GM23338 (cell line): Measurements from ENCODE around the gene DGCR8. TPM values are rescaled to one million over a fixed set of nuclear protein-coding genes. Genes with fewer than 3 reads are reported as not detected.

Experiments used
- ATAC-seq: fragments of 200-7000 bp; cut with Tn5 transposase; 3 replicates; pipeline ENCODE4 v1.9.1; 2020
- DNase-seq: peaks from one replicate; pipeline ENCODE4 v3.0.0-alpha.2; 2015; ENCODE audit warnings: low spot score
- H2AFZ ChIP-seq: fragments of 200-600 bp; sonication (generic); 2 replicates; pipeline ENCODE4 v1.8.0; 2016; ENCODE audit warnings: antibody characterized with exemption, mild to moderate bottlenecking, moderate library complexity
- H3F3A ChIP-seq: fragments of 200-600 bp; sonication (generic); replicated peaks from 2 replicates; pipeline ENCODE4 v1.8.0; 2017; ENCODE audit warnings: antibody characterized with exemption, mixed run types, low read depth
- H3K27ac ChIP-seq: fragments of 200-600 bp; sonication (generic); 2 replicates; pipeline ENCODE4 v1.6.1; 2016; ENCODE audit warnings: low read depth
- H3K27me3 ChIP-seq: fragments of 200-600 bp; sonication (generic); 2 replicates; pipeline ENCODE4 v1.8.0; 2016; ENCODE audit warnings: mild to moderate bottlenecking, mixed run types, moderate library complexity; ENCODE audit not compliant: insufficient read depth
- H3K36me3 ChIP-seq: fragments of 200-600 bp; sonication (generic); 2 replicates; pipeline ENCODE4 v1.8.0; 2016; ENCODE audit warnings: mild to moderate bottlenecking; ENCODE audit not compliant: insufficient read depth
- H3K4me1 ChIP-seq: fragments of 200-600 bp; sonication (generic); 2 replicates; pipeline ENCODE4 v1.8.0; 2016; ENCODE audit warnings: mild to moderate bottlenecking, moderate library complexity; ENCODE audit not compliant: insufficient read depth
- H3K4me2 ChIP-seq: fragments of 200-600 bp; sonication (generic); 2 replicates; pipeline ENCODE4 v1.7.1; 2017; ENCODE audit warnings: mixed run types
- H3K4me3 ChIP-seq: fragments of 200-600 bp; sonication (generic); 2 replicates; pipeline ENCODE4 v1.6.1; 2016; ENCODE audit warnings: mixed run types
- H3K79me2 ChIP-seq: fragments of 200-600 bp; sonication (generic); replicated peaks from 2 replicates; pipeline ENCODE4 v1.8.0; 2017; ENCODE audit warnings: mild to moderate bottlenecking; ENCODE audit not compliant: insufficient read depth
- H3K9me2 ChIP-seq: fragments of 200-600 bp; sonication (generic); 2 replicates; pipeline ENCODE4 v1.8.0; 2017; ENCODE audit not compliant: insufficient read depth
- H4K20me1 ChIP-seq: fragments of 200-600 bp; sonication (generic); replicated peaks from 2 replicates; pipeline ENCODE4 v1.8.0; 2017; ENCODE audit warnings: mild to moderate bottlenecking; ENCODE audit not compliant: insufficient read depth
- H3K27ac Mint-ChIP-seq: 2 replicates; pipeline ENCODE4 v1.8.0; 2020; ENCODE audit warnings: inconsistent platforms, mild to moderate bottlenecking, moderate library complexity, mixed read lengths
- H3K27me3 Mint-ChIP-seq: 3 replicates; pipeline ENCODE4 v1.8.0; 2022; ENCODE audit warnings: low read depth, mild to moderate bottlenecking, moderate library complexity, mixed read lengths, inconsistent platforms; ENCODE audit not compliant: insufficient read depth, poor library complexity
- H3K36me3 Mint-ChIP-seq: 3 replicates; pipeline ENCODE4 v1.8.0; 2021; ENCODE audit warnings: low read depth, mild to moderate bottlenecking, inconsistent platforms, moderate library complexity, mixed read lengths
- H3K4me1 Mint-ChIP-seq: 3 replicates; pipeline ENCODE4 v1.8.0; 2020; ENCODE audit warnings: mild to moderate bottlenecking, inconsistent platforms, mixed read lengths
- H3K4me3 Mint-ChIP-seq: 3 replicates; pipeline ENCODE4 v1.8.0; 2021; ENCODE audit warnings: moderate library complexity, mild to moderate bottlenecking, inconsistent platforms, mixed read lengths
- H3K9me3 Mint-ChIP-seq: 3 replicates; pipeline ENCODE4 v1.8.0; 2020; ENCODE audit warnings: moderate library complexity, mild to moderate bottlenecking, inconsistent platforms, mixed read lengths
- CREB1 ChIP-seq: fragments of 250-450 bp; sonication (Bioruptor Pico); IDR thresholded peaks from 2 replicates; pipeline ENCODE4 v1.5.0; 2020; ENCODE audit warnings: low read depth, mild to moderate bottlenecking, moderate library complexity
- CTCF ChIP-seq, 2 experiments: fragments of 200-600 bp in 1 of 2; sonication (generic) in 1 of 2; conservative IDR thresholded peaks; 2 replicates each; pipeline versions ENCODE4 v1.5.1 to v1.6.1; 2016 to 2017; ENCODE audit warnings: antibody characterized with exemption in 2 of 2, low read depth in 2 of 2, mild to moderate bottlenecking in 2 of 2, moderate library complexity in 1 of 2
- ETS1 ChIP-seq: IDR thresholded peaks from 2 replicates; pipeline ENCODE4 v1.6.1; 2016; ENCODE audit warnings: antibody characterized with exemption
- EZH2 ChIP-seq: fragments of 200-600 bp; sonication (generic); IDR thresholded peaks from one replicate; pipeline ENCODE4 v1.8.0; 2017; ENCODE audit warnings: antibody characterized with exemption, mild to moderate bottlenecking, low read depth; ENCODE audit not compliant: unreplicated experiment
- EZH2phosphoT487 ChIP-seq: fragments of 200-600 bp; sonication (generic); IDR thresholded peaks from one replicate; pipeline ENCODE4 v1.8.1; 2018; ENCODE audit warnings: antibody characterized with exemption; ENCODE audit not compliant: unreplicated experiment
- JUNB ChIP-seq: IDR thresholded peaks from one replicate; pipeline ENCODE4 v1.6.1; 2016; ENCODE audit warnings: antibody characterized with exemption; ENCODE audit not compliant: unreplicated experiment
- NANOG ChIP-seq: IDR thresholded peaks from 2 replicates; pipeline ENCODE4 v1.6.1; 2016; ENCODE audit warnings: antibody characterized with exemption, borderline replicate concordance
- POLR2AphosphoS5 ChIP-seq: IDR thresholded peaks from 2 replicates; pipeline ENCODE4 v1.6.1; 2016; ENCODE audit warnings: antibody characterized with exemption, low read depth
- STAT1 ChIP-seq: IDR thresholded peaks from one replicate; pipeline ENCODE4 v1.6.1; 2016; ENCODE audit warnings: antibody characterized with exemption; ENCODE audit not compliant: unreplicated experiment
- ZNF114 ChIP-seq: fragments of 250-450 bp; sonication (Bioruptor Pico); IDR thresholded peaks from 2 replicates; pipeline ENCODE4 v1.5.0; 2020; ENCODE audit warnings: mild to moderate bottlenecking, moderate library complexity
- ZNF331 ChIP-seq: fragments of 250-450 bp; sonication (Bioruptor Pico); IDR thresholded peaks from 2 replicates; pipeline ENCODE4 v1.5.0; 2020; ENCODE audit warnings: low read depth, mild to moderate bottlenecking, moderate library complexity
- ZNF462 ChIP-seq: fragments of 250-450 bp; sonication (Bioruptor Pico); IDR thresholded peaks from 2 replicates; pipeline ENCODE4 v1.5.0; 2020; ENCODE audit warnings: mild to moderate bottlenecking, moderate library complexity
- polyA plus RNA-seq: library from polyadenylated mRNA; unstranded; fragments of >200 nt; fragmentation: Nextera tagmentation; extraction: Ambion mirVana; gene quantifications from 2 replicates; pipeline ENCODE4 v1.2.1, GENCODE V29; 2016
- total RNA-seq: library from RNA; depleted of rRNA; stranded (reverse); fragments of >200 nt; shearing (Covaris generic); gene quantifications from 2 replicates; pipeline ENCODE4 v1.2.3, GENCODE V29; 2014
- TF ChIP-seq, protein P1 (sequence below): IDR thresholded peaks from one replicate; pipeline ENCODE4 v1.6.1; 2018; ENCODE audit warnings: antibody characterized with exemption; ENCODE audit not compliant: unreplicated experiment

Gene DGCR8
- total and polyA plus RNA-seq, 2 experiments from 2014 or later: 12.2 to 48.9 TPM

- Histone ChIP-seq H3K27me3 (no peaks in the 10 kb centered on the region), H3K79me2 (peaks cover 27% of the 10 kb centered on the region), H3F3A (peaks cover 25% of the 10 kb centered on the region), H3K36me3 (peaks cover 20% of the 10 kb centered on the region), H3K9me2 (no peaks in the 10 kb centered on the region), H2AFZ (no peak overlapping the region), H4K20me1 (peaks cover 8% of the 10 kb centered on the region), H3K4me3 (no peak overlapping the region), H3K27ac (no peak overlapping the region), H3K4me1 (peaks cover 10% of the 10 kb centered on the region), H3K4me2 (no peak overlapping the region)
- Mint-ChIP-seq H3K36me3 (peaks cover 55% of the 10 kb centered on the region), H3K9me3 (no peaks in the 10 kb centered on the region), H3K4me3 (no peak overlapping the region), H3K4me1 (peaks cover 4% of the 10 kb centered on the region), H3K27me3 (peaks cover 37% of the 10 kb centered on the region), H3K27ac (no peak overlapping the region; the same call in 1 of the 2 replicates)
- TF ChIP-seq EZH2phosphoT487 (no peak), CREB1 (no peak), POLR2AphosphoS5 (no peak), ZNF331 (CRISPR knock-in tag) (no peak), NANOG (no peak), JUNB (no peak), EZH2 (no peak), ETS1 (no peak), STAT1 (no peak), CTCF (conservative IDR thresholded peaks at IDR 0.05; ENCODE audit: low read depth in 2 of 2) (no peak), ZNF114 (CRISPR knock-in tag) (no peak), ZNF462 (CRISPR knock-in tag) (no peak)
- TF ChIP-seq, protein P1, sequence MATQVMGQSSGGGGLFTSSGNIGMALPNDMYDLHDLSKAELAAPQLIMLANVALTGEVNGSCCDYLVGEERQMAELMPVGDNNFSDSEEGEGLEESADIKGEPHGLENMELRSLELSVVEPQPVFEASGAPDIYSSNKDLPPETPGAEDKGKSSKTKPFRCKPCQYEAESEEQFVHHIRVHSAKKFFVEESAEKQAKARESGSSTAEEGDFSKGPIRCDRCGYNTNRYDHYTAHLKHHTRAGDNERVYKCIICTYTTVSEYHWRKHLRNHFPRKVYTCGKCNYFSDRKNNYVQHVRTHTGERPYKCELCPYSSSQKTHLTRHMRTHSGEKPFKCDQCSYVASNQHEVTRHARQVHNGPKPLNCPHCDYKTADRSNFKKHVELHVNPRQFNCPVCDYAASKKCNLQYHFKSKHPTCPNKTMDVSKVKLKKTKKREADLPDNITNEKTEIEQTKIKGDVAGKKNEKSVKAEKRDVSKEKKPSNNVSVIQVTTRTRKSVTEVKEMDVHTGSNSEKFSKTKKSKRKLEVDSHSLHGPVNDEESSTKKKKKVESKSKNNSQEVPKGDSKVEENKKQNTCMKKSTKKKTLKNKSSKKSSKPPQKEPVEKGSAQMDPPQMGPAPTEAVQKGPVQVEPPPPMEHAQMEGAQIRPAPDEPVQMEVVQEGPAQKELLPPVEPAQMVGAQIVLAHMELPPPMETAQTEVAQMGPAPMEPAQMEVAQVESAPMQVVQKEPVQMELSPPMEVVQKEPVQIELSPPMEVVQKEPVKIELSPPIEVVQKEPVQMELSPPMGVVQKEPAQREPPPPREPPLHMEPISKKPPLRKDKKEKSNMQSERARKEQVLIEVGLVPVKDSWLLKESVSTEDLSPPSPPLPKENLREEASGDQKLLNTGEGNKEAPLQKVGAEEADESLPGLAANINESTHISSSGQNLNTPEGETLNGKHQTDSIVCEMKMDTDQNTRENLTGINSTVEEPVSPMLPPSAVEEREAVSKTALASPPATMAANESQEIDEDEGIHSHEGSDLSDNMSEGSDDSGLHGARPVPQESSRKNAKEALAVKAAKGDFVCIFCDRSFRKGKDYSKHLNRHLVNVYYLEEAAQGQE: no peak
- DNase-seq: no peak
- no peak for ATAC-seq
These were observed 33.7 kb downstream of the DGCR8 start for GRCh38 chr22:20113551-20114310.
